DMS153 (cell line): ENCODE results near the gene MOB3B.

Experiments used
- DNase-seq: peaks from one replicate; lab custom pipeline; 2025; lab: John Stamatoyannopoulos, UW

Gene MOB3B

GRCh38 chr9:27540502-27540901 is 10.9 kb upstream of the MOB3B start:
- DNase-seq: no peak

DNA sequence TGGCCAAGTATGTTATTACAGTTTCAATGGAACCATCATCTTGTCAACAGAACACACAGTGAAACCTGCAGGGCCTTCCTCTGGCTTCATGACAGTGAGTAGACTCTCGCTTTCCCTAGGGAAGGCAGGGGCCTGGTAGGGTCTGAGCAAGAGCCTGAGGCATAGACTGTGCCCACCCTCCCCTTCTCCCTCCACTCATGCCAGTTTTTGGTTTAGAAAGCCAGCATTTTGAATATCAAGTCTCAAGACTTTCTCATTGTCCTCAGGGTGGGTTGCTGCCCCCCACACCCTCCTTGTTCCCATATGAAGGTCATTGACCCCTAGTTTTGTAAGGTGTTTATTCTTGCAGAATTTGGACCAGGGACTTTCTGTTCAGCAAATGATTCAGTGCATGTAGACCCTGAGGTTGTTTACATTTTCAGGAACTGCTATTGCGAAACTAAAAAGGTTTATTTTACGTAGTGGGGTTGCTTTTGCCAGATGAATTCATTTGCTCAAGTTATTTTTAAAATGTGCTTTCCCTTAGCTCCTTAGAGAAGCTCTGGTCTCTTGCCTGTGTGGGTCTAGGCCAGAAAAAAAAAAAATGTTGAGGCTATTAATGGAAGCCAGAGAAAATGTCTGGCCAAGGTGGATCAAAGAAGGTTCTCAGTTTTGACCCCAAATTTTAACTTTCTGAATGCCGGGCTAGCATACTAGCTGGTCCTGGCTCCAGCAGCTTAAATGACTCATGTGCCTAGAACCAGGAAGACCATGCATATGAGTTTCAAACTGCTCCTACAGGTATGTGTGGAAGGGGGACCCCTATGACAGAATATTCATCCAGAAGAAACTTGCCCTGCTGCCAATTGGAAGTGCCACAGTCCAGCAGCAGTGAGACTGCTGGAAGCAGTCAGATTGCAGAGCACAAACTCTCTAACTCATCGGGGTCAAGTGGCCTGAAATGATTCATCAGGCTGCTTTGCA is 10.1 kb upstream of the MOB3B start:
- no peak for DNase-seq

- DNase-seq: no peak
Observed at GRCh38 chr9:27538647-27539046, 9.0 kb upstream of the MOB3B start.

DNA sequence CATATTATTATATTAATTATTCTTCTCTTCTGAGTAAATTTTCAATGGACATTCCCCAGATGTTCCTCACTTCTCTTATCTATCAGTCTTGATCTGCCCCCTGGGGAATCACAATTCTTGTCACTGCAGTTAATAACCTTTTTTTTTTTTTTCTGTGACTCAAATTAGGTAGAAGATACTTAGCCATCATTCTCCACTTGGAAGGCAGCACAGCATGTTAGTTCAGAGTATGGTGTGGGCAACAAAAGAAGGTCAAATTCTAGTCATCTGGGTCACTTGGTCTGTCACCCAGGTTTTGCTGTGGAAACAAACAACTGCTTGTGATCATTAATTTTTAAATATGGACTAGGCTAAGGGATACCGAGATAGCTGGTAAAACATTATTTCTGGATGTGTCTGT is 8.1 kb upstream of the MOB3B start:
- DNase-seq: no peak

- DNase-seq: no peak
Observed at GRCh38 chr9:27537027-27537435, 7.4 kb upstream of the MOB3B start.

- no peak for DNase-seq
Observed at GRCh38 chr9:27536168-27536567, 6.6 kb upstream of the MOB3B start.

DNA sequence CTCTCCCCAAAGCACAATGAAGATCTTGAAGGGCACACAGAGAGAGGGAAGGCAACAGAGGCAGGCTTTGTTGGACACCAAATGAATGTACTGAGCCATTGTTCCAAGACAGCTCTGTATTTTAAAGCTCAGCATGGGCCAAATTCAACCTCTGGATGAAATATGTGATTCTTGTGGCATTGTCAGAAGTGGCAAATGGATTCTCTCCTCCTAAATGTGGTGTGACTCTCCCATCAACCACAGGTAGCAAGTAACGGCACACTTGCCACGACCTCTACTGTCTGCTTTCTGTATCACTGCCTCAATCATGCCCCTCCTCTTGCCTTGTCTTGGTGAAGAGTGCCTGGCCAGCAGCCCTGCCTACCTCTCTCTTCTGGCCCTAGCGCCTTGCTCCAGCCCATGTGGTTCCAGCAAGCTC is 6.1 kb upstream of the MOB3B start:
- no peak for DNase-seq

- no peak for DNase-seq
Observed at GRCh38 chr9:27534658-27535209, 5.1 kb upstream of the MOB3B start.

DNA sequence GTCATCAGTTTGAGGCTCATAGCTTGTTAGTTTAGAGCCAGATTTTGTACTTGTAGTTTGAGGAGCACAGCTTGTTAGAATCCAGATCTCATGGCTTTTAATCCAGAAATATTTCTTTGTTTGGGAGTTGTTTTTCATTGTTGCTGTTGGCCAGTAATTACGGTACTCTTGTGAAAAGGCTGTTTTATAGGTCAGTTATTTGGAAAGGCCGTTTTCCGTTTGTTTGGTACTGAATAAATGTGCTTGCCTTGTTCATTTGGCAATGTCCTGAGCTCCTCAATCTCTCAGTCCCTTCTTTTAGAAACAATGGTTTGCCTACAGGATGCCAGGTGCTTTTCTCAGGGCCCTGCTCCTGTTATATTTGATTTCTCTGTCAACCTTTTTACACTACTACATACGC is 4.5 kb upstream of the MOB3B start:
- no peak for DNase-seq

DNA sequence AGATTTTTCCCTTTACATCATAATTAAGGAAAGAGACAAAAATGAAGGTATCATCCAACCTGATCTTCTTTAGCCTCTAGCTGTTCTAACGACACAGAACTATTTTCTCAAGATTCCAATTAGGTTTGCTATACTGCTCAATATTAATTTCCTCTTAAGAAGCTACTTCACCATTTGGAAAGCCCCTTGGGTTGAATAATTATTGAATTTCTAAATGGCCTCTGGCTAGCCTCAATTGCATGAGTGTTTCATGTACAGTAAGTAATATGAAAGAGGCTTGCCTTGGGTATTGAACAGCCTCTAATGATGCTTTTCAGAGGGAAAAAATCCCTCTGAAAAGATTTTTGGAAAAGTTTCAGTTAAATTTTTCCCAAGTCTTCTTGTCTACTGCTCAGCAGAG is 3.7 kb upstream of the MOB3B start:
- DNase-seq: no peak

GRCh38 chr9:27532046-27532445 is 2.4 kb upstream of the MOB3B start:
- DNase-seq: no peak

GRCh38 chr9:27530915-27531755 is 1.5 kb upstream of the MOB3B start:
- DNase-seq: no peak

- DNase-seq: no peak
Observed at GRCh38 chr9:27528886-27529315, 713 bp downstream of the MOB3B start.

GRCh38 chr9:27528076-27528885 is 1.3 kb downstream of the MOB3B start:
- no peak for DNase-seq

- DNase-seq: no peak
Observed at GRCh38 chr9:27527702-27528075, 1.9 kb downstream of the MOB3B start.

DNA sequence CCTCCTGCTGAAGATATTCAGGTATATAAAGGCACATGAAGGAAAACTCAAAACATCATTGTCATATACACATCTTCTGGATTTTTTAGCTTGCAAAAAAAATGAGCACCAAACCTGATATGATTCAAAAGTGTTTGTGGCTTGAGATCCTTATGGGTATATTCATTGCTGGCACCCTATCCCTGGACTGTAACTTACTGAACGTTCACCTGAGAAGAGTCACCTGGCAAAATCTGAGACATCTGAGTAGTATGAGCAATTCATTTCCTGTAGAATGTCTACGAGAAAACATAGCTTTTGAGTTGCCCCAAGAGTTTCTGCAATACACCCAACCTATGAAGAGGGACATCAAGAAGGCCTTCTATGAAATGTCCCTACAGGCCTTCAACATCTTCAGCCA is 5.4 kb downstream of the MOB3B start, which contains the start of gene IFNK:
Gene IFNK, plus strand, starts transcription at position 55 of the 400 bp plus-strand sequence. Its CDS starts 47 bp downstream, at position 102.
- no peak for DNase-seq

GRCh38 chr9:27523141-27523540 is 6.5 kb downstream of the MOB3B start:
- no peak for DNase-seq

DNA sequence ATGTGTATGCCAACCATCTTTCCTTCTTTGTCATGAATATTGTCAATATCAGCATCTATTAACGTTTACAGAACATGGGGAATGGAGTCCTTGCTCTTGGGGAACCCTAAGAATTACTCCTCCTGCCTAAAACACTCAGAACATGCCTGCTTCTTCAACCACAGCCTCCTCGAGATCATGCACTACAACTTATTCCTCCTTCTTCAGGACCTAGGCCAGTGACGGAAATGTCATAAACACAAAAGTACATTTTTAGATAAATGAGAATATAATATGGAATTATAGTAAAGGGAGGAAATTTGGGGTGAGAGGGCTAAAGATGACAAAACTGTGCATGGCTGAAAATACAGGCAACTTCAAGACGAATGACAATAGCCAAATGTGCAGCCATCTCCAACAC is 8.6 kb downstream of the MOB3B start:
- DNase-seq: no peak

- no peak for DNase-seq
Observed at GRCh38 chr9:27519466-27520465, 9.8 kb downstream of the MOB3B start.

DNA sequence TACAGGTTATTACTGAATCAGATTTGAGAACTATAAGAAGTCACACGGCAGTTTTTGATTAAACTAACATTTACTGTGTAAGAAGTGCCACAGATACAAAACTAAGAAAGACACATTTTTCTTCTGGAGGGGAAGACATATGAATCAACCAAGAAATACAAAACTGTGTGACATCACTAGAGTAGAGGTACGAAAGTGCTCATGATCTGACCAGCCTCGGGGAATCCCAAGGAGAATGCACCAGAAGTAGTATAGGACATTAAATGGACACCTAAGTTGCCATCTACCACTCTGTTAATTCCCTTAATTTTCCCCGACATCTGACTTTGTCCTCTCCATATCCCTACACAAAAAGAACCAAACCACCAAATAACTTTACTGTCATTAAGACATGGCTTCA is 10.8 kb downstream of the MOB3B start:
- DNase-seq: no peak
